ENCODE data around the gene ZNF385A. TPM values are rescaled to one million over a fixed set of nuclear protein-coding genes. Genes with fewer than 3 reads are reported as not detected.

Gene ZNF385A
- total RNA-seq, 1 donor from 2014 or later = 0.79 TPM

DNA sequence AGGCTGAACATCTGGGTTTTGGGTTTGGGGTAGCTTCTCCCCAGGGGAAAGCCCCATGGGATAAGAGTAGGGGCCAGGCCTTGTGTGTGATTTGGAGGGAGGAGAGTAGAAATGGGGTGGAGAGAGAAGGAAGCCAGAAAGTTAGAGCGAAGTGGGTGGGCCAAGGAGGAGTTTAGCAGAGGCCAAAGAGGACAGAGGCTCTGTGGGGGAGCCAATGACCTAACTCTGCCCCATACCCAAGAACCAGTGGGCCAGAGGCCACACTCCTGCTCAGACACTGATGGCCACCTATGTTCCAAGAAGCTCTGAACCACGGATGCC, 9.3 kb downstream of the ZNF385A start:
- no peak for DNase-seq (ENCODE audit: low read depth, low spot score)

- DNase-seq (ENCODE audit: low read depth, low spot score) = no peak
Observed at GRCh38 chr12:54374562-54375258, 9.8 kb downstream of the ZNF385A start.

DNA sequence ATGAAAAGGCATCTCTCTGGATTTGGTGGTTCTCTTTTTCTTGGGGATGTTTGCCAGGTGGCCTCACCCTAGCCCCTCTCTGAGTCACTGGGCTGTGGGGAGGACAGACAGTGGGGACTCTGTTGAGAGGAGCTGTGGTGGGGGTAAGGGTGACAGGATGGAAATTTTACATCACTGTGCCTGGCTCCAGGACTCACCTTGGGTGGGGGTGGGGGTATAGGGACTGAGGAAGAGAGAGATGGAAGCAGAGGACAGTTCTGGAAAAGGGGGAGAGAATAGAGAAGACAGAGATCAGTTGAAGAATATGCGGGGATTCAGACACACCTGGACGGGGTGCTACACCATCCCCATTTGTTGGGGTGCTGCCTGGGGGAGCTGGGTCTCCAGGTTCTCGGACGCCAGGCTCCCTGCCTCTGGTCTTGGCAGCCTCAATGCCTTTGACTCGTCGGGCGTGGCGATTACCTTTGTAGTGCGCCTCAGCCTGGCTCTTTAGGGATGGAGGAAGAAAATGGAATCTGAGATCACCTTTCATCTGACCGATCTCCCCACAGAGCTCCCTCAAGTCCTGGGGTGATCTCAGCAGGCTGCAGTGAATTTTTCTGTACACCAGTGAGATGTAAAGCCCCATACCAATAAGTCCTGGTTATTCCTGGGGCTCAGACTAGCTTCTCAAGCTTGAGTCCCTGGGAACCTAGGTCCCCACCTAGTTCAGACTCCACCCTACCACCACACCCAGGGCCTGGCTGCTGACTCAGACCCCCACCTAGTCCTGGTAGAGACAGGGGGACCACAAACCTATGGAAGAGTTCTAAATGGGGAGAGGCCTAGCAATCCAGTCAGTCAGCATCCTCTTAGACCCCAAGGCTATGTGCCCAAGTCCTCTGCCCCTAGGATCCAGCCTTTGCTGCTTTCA, 10.6 kb downstream of the ZNF385A start:
- DNase-seq (ENCODE audit: low read depth, low spot score) = no peak

DNA sequence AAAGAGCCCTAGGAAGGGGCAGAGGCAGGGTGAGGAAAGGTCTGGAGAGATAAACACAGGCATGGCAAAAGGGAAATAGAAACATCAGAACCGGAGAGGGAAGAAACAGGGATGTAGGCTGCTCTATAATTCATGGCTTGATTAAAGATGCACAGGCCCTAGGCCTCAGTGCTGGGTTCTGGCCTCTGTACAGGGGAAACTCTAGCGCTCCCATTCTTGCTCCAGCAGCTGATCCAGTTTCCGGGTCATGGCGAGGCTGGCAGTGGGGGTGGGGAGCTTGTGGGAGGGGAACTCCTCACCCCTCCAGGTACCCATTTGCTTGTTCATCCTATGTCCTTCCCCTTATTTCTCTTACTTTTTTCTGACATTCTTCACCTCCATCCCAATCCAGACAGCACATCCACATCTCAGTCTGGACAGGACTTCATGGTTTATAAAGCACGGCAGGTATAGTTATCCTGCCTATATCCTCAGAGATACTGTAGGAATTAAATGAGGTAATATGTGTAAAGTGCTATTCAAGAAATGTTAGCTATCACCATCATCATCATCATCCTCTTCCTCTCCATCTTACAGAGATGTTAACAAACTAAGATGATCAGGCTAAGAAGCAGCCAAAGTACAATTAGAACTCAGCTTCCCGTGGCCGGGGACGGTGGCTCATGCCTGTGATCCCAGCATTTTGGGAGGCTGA, 12.3 kb downstream of the ZNF385A start:
- no peak for DNase-seq (ENCODE audit: low read depth, low spot score)

- DNase-seq (ENCODE audit: low read depth, low spot score) = no peak
Observed at GRCh38 chr12:54371328-54372112, 13.0 kb downstream of the ZNF385A start.

DNA sequence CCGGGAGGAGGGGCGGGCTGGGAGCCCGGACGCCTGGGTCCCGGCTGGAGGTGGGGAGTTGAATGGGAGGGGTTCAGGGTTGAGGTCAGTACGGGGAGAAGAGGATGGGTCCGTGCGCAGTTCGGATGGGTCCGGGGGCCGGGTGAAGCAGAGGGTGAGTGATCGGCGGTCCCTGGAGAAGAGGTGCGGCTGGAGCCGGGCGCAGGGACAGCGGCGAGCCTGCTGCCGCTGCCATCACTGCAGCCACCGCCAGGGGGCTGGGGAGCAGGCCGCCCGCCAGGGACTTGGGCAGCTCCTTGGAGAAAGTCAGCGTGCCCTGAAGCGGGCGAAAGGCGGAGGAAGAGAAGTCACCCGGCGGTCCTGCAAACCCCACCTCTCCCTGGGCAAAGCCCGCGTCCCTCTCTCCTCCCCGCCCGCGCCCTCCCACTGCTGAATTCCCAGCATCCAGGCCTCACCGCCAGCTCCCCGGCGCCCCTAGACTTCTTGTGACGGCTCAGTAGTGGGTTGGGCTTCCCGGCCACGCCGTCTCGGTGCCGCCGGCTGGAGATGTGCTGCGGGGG, 14.3 kb downstream of the ZNF385A start:
- peak; percentile 43 for DNase-seq (ENCODE audit: low read depth, low spot score)

- DNase-seq (ENCODE audit: low read depth, low spot score) = no peak
Observed at GRCh38 chr12:54369597-54370131, 14.9 kb downstream of the ZNF385A start.

GRCh38 chr12:54368709-54369596, 15.6 kb downstream of the ZNF385A start:
- DNase-seq (ENCODE audit: low read depth, low spot score) = peak; percentile 60

- no peak for DNase-seq (ENCODE audit: low read depth, low spot score)
Observed at GRCh38 chr12:54368025-54368708, 16.4 kb downstream of the ZNF385A start.

DNA sequence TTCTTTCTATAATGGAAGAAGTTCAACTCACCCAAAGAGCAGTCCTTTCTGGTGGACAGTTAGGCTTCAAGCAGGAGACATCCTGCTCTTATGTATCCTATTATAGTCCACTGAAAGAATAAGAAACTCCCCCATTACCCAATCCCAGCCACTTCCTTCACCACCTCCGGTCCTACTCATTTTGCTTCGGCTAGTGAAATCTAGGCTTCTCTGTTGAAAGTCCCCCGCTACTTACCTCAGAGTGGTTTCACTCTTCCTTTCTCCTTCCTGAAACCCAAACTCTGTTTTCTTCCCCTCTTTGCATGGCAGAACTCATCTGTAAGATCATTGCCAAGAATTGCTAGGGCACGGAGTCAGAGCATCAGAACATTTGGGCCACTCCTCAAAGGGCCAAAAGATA, 20.1 kb downstream of the ZNF385A start, which contains the start of gene GPR84:
GPR84 (minus strand) TSS at position 74 of the 400 bp plus-strand sequence. CDS start 635 bp downstream, outside the sequence.
- no peak for DNase-seq (ENCODE audit: low read depth, low spot score)

DNA sequence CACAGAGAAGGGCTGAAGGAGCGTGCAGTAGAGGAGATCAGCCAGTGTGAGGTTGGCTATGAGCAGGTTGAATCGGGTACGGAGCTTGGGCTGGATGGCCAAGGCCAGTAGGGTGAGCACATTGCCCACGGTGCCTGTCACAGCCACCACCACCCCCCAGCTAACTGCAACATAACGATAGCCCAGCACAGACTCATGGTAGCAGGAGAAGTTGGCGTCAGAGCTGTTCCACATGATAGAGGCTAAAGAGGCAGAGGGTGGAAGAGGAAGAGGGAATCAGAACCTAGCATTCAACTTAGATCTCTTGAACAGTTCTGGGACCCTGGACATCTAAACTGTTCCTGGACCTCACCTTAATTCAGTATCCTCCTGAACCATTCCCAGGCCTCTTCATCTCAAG, 20.9 kb downstream of the ZNF385A start:
- no peak for DNase-seq (ENCODE audit: low read depth, low spot score)

DNA sequence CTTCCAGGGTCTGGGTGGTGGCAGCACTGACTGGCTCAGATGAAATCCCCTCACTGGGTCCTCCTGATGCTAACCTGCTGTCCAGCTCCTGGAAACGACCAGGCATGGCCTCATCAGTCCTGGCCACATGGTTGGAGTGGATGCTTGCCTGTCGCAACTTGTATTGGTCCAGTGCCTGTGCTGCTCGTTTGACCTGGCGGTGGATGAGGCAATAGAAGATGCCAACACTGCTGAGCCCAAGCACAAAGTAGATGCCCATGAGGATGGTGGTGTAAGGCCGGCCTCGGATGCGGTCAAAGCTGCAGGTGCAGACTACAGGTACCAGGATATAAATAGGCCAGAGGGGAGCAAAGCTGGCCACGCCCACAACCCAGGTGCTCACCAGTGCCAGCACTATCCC, 21.5 kb downstream of the ZNF385A start:
- no peak for DNase-seq (ENCODE audit: low read depth, low spot score)

DNA sequence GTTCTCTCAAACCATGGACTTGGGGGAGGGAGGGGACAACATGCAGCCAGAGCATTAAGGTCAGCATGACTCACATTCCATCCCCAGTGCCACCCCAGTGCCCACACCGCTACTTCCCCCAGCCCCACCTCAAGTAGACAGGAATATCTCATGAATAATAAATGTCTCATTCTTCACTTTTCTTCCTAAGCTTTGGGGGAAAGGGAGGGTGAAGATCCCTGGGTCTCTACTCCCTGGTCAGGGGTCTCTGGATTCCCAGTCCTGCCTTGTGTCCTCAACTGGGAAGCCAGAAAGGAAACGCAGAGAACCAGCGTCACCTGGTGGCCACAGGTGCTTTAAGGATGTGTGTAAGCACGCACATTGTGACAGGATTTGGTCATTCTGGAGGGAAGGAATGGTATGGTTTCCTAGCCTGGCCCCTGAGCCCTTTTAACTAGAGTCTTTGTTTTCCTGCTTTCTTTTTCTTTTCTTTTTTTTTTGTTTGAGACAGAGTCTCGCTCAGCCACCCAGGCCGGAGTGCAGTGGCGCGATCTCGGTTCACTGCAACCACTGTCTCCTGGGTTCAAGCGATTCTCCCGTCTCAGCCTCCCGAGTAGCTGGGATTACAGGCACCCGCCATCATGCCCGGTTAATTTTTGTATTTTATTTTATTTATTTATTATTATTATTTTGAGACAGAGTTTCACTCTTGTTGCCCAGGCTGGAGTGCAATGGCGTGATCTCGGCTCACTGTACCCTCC, 23.6 kb downstream of the ZNF385A start:
- DNase-seq (ENCODE audit: low read depth, low spot score) = peak; percentile 43

GRCh38 chr12:54359762-54360351, 24.7 kb downstream of the ZNF385A start:
- no peak for DNase-seq (ENCODE audit: low read depth, low spot score)

DNA sequence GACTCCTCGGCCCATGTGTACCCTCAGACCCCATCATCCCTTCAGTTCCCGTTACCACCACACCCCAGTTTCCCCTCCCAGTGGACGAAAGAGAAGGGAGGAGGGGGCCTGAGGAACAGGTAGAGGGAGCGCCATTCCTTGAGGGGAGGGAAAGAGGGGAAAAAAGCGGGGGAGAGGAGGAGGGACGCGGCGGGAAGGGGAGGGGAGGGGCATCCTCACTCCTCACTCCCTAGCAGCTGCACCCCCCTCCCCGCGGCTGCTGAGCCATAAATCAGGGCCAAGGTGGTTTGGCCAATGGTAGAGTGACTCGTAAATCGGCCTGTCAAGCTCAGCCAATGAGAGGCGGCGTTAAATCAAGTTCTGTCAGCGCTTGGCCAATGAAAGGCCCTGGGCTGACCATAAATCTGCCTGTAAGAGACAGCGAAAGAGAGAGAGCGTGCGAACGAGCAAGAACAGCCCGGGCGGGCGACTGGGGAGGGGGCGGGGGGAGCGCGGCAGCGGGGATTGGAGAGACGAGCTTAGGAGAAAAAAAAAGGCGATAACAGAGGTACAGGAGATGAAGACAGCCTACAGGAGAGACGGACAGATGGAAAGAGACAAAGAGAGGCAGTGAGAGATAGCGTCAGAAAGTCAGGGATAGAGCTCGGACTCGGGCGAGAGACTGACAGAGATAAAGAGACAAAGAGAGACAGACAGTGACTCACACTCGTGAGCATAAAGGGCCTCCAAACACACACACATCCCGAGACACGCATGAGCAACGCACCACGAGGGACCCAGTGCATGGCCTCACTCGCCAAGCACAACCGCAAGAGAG, 25.4 kb downstream of the ZNF385A start:
- DNase-seq (ENCODE audit: low read depth, low spot score) = peak; percentile 100

GRCh38 chr12:54358191-54358944, 26.2 kb downstream of the ZNF385A start:
- DNase-seq (ENCODE audit: low read depth, low spot score) = no peak
